HG03575 (cell line): ENCODE measurements around the gene STOML2.

Source experiments
- ATAC-seq: cut with Tn5 transposase; IDR thresholded peaks from one replicate; pipeline ENCODE4 v1.9.1; 2021; ENCODE audit not compliant: unreplicated experiment, insufficient number of reproducible peaks, low FRiP score; ENCODE audit errors: extremely low read depth

The STOML2 gene

DNA sequence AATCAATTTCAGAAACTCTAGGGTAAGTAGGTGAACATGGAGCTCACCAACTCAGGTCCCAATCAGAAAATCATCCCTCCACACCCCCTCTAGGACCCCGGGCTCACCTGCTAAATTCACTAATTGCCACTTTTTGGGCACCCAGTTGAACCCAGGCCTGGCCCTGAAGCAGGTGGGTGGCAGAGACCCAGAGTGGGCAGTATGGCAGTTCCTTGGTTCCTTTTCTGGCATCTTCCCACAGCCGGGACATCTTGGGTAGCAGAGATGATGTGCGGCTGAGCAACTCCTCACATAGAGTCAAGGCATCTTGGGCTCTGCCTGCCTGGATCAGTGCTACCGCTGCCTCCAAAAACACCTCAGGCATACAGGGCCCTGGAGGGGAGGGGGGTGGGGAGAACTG, 27.6 kb downstream of the STOML2 start:
- ATAC-seq = no peak

DNA sequence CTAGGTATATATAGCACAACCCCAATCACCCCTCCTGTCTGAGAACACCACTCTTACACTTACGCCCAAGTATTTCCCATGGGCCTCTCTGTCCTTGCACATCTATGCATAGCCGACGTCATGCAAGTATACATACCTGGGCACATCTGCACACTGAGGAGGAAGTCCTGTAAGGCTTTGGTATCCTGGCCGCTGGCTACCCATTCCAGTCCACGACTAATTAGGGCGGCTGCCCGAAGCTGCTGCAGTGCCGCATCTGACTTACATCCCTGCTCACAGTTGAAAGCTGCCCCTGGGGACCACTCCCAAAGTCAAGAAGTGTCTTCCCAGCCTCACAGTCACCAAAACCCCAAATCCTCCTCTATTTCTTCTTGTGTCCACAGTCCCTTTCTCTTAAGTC, 28.1 kb downstream of the STOML2 start:
- no peak for ATAC-seq

DNA sequence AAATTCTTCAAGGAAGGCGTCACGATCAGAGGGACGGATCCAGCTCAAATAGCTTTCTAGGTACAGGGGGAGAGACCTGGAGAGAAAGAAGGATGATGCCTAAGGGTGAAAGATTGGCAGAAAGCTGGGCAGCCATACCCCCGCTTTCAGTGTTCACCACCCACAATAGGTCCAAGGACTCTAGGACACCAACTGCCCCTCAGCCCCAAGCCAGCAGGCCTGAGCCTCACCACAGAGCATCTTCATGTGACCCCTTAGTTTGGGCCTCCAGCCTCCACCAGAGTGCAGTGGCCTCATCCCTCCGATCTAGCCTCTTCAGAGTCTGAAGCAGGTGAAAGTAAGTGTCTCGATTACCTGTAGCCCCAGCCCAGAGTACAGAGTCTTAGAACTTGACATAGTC, 28.8 kb downstream of the STOML2 start:
- ATAC-seq = no peak

DNA sequence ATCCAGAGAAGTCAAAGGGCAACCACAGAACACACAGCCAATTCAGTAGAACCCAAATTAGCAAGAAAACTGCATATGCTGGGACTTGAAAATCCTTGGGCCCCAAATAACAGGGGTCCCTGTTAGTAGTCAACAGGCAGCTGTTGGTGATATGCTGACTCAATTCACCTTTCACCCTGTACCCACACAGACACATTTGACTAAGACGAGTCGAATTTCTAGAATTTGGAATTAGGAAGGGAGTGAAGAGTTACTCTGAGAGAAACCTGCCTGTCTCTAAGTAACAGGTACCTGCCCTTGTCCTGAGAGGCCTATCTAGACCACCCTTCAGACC, 29.7 kb downstream of the STOML2 start:
- ATAC-seq = no peak

DNA sequence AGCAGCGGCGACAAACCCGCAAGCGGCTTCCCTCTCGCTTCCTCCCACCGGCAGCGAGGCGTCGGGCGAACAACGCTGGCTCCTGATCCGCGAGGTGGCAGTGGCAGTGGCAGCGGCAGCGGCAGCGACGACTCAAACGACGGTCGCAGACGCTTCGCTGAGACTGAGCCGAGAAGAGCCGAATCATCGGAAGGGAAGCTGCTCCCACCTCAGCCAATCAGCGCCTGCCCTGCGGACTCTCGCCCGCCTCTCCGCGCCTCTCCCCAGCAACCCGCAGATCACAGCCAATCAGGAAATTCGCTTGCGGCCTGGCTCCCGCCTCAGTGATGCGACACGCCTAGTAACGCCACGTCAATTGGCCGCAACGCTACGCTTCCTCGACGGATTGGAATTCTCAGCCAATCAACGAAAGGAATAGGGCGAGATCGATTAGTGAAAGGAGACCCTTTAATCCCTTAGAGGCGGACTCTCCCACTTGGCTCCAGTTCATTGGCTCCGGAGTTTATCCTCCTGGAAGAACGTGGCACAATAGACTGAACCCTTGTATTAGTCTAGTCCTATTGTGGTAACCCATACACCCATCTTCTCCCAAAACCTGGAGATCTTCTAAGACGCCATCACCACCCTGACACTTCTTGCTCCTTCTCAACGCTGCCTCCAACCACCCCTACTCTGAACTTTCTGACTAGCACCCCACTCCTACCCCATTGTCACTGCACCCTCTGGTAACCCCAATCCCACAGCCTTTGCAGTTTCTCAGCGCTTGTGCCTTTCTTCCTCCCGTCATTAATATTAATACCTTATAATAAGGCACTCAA, 30.3 kb downstream of the STOML2 start, which contains the start of gene VCP:
VCP (minus strand) TSS at position 165 of the 818 bp plus-strand sequence. CDS start 272 bp downstream, outside the sequence.
- ATAC-seq = peak; percentile 73

DNA sequence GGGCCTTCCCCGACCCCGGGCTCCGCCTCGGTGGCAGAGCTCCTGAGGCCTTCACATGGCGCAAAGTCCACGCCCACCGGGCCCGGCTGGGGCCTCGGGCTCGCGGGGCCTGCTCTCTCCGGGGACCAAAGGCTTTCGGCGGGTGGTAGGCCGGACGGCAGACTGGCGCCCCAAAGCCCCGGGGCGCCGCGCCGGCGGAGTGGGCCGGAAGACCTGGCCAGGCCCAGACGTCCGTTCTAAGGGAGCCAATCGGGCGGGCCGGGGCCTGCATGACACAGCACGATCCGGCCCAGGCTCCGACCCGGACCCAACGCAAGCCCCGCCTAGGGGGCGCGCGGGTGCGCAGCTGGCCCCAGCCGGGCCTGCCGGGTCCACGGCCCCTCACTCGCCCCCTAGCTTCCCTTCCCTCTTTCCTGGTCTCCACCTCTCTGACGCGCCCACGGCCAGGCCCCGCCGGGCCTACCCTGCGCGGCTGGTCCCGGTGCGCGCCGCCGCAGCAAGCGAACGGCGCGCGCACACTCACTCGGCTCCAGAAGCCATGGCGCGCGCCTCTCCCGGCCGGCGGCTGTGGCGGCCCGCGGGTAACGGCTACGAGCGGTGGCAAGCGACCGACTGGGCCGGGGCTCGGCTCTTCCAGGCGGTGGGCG, 31.0 kb downstream of the STOML2 start:
- ATAC-seq = peak; percentile 18

DNA sequence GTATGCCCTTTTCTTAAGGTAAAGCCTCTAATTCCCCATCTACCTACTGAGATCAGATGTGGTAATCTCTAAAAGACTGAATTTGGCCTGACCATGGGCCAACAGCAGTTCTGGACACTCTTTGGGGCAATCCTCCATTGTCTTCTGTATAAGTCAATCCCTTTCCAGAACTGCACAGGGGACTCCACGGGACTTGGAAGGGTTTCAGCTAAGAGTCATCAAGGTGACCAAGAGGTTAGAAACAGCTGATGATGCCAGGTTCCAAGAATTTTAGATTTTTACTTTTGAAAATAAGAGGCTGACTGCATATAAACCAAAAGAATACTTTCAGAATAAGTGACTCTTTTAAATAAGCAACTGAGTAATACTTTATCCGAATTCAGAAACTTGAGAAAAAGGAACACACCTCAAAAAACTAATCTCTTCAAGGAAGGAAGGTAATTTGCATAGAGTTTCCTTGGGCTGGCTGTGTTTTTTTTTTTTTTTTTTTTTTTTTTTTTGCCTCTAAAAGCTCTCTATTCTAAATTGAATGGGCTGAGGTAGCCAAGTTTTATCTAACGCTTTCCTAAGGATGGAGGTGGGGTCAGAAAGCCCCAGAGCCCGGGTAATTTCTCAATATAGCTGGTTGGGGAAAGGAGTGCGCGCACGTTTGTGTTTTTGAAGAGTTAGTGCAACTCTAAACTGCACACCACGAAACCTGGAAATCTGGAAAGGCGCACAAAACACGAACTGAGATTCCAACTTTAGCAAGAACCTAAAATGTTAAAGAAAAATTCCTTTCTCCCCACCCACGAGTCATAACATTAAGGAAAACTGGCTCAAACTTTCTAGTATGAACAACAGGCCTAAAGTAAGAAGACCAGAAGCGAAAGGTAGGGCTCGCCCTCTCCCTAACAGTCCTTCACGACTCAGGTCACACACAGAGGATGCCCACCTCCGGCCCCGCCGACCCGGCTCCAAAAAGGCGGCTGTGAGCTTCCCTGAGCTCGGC, 31.8 kb downstream of the STOML2 start:
- no peak for ATAC-seq

DNA sequence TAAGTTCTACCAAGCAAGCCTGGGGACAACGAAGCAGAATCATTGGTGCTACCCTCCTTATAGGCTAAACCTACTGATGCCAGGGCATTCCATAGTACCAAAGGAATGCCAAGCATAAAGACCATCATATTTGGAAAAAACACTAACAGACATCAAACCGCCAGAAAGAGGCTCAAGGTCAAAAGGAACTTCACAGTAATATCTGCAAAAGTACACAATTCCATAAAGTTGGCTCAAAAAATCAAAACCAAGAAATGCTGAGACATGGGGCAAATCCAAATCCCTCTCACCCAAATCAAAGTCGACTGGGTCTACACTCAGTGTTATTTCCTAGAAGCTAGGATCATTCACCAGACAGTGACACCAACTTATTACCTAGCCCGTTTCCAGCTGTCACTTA, 33.9 kb downstream of the STOML2 start:
- no peak for ATAC-seq

DNA sequence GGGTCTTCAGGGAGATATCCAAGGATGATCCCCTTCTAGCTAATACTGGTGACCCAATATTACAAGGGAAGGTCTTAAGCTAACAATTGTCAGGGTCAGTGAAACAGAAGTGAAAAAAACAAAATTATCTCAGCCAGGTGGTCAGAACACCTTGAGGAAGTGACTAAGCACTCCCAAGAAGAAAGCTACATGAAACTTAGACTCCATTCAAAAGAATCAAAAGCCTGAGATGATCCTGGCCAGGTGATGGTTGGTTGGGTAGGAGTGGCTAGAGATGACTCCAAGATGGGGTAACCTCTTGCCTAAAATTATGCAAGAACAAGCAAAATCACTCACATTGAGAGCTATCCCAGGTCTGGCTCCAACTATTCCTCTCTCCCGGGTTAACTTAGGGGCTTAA, 35.9 kb downstream of the STOML2 start:
- ATAC-seq = no peak

DNA sequence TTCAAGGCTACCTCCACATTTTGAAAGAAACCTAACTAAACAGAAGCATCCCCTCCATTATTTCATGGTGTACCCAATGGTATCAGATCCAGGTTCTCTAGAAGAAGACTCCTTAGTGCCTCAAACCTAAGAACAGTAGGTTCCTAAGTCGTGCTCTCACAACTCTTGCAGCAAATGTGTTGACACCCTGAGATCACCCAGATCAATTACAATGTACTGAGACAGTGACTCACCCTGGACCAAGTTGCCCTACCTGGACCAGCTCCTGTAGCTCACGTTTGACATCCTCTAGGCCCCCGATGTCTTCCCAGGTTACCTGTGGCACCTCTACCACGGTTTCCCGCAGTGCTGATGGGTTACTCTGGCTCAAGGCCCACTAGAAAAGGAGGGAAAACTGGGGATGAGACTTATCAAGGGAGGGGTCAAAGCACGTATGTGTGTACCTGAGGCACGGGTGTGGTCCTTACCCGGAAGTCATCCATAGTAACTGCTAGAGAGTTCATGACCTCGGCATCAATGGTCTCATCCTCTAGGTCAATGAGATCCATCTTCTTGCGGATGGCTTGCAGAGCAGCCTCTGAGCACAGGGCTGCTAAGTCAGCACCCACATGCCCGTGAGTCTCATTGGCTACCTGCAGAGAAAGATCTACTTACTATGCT, 42.3 kb downstream of the STOML2 start:
- ATAC-seq = no peak

DNA sequence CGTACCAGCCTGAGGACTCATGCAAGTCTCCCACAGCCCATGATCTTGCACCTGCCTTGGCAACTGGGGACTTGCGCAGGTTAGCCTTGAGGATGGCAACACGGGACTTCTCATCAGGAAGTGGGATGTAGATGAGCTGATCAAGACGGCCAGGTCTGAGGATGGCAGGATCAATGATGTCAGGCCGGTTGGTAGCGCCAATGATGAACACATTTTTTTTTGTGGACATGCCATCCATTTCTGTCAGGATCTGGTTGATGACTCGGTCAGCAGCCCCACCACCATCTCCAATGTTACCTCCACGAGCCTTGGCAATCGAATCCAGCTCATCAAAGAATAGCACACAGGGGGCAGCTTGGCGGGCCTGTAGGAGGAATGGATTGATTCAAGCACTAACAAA, 43.5 kb downstream of the STOML2 start:
- no peak for ATAC-seq

DNA sequence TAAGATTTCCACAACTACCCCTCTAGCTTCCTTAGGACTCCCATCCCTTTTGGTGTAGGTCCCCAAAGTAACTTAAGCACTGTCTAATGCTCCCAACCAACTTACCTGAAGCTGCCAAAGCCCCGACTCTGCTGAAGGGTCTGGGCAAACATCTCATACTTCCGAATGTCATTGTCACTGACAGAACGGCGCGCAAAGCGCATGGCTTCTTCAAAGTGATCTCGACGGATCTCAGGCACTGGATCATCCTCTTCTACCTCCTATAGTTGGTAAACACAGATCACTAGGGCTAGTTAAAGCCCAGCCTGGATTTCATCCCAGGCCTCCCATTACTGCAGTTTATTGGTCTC, 45.7 kb downstream of the STOML2 start:
- ATAC-seq = no peak

DNA sequence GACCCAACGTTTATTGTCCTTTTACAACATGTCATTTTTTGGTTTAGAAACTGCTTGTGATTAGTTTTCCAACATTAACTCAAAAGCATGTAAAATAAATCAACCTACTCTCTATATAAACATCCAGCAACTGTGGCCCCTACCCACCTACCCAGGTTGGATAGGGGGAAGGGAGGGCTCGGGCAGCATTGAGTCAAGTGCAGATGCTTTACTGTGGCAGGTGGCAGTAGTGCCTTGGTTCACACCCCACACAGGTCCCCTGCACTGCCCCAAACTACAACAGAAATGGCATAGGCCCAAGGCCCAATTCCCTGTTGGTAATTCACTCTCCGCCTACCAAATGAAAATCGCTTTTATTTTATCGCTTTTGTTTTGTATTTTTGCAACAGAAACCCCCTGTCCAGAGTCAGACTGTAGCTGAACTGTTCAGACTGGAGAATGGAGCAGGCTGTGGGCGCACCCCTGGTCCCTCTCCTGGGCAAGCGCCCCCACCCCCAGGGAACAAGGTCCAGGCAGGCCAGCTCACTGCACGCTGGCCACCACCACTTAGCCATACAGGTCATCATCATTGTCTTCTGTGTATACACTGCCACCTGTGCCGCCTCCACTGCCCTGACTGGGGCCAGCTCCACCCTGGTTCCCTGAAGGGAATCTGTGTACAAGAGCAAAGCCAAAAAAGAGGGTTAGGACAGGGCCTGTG, 46.2 kb downstream of the STOML2 start:
- no peak for ATAC-seq

DNA sequence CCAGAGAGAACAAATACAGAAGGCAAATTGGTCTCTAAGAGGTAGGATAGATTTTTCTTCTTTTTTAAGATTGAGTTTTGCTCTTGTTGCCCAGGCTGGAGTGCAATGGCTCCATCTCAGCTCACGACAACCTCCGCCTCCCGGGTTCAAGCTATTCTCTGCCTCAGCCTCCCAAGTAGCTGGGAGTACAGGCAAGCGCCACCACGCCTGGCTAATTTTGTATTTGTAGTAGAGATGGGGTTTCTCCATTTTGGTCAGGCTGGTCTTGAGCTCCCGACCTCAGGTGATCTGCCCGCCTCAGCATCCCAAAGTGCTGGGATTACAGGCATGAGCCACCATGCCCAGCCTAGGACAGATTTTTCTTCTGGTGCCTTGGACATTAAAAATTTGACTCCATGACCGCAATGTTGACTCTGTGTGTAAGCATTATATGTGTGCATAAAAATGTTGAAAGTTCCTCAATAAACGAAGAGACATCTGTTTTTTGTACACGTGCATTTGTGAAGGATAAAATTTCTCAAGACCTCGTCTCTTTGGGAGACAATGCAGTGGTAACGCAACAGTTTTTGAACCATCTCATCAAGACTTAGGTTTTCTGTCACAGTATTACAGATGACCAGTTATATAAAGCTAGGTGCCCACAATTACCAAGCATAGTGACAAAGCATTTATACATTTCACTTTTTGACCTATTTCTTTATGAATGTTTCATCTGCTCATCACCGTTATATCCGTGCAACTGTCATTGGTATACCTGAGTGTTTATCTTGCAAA, 47.9 kb downstream of the STOML2 start:
- ATAC-seq = no peak

DNA sequence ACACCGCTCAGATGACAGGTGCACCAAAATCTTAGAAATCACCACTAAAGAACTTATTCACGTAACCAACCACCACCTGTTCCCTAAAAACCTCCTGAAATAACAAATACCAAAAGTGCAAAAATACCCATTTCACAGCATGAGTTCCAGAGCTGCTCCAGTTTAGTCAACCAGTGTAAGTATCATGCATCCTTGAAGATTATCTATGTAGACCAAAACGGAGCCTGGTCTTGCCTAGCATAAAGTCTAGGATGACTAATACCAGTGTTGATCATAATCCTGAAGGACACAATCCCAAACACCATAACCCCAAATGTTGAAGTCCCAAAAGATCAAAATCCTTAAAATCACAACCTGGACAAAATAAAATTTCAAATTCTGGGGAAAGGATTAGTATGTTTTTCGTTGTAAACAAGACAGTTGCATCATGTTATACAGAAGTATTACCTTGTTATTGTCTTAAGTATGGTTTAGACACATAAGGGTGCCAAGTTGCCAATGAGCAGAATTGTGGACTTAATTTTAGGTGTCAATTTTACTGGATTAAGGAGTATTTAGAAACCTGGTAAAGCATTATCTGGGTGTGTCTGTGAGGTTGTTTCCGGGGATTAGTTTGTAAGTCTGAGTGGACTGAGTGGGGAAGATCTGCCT, 48.6 kb downstream of the STOML2 start:
- no peak for ATAC-seq

DNA sequence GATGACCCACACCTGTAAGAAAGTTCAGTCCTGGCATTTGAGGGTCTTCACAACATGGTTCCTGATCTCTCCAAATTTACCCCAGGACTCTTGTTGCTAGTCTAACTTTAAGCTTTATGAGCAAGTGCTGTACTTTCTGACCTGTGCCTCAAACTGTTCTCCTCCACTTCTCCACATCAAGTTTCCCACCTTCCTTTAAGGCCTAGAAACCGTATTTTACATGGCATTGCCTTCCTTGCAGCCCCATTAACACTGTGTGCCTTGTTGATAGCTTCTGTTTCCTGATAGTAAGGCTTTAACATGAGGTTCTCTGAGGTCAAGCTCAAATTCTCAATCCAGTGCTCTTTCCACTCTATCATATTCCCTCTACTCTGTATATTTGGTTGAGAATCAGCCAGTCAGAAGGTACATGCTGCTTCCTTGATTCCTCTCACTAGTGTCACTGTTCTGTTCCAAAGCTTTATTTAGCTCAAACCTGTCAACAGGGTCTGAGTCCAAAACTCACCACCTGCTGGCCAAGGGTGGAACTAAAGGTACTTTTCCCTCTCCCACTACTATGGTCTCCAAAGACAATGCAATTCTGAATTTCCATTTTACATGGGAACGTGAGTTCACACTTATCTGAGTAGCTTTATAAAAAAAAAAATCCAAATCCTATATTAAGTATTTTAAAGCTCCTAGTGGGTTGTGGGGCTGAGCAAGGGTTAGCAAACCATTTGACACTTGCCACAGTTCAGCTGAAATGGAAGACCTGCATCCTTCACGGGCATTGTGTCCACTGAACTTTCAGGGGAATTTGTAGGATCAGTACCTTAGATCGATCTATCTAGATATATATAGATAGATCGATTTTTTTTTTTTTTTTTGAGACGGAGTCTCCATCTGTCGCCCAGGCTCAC, 51.6 kb downstream of the STOML2 start:
- ATAC-seq = no peak
